HepG2 (cell line): Measurements from ENCODE around the gene SYCE1L. TPM values are rescaled to one million over a fixed set of nuclear protein-coding genes. Genes with fewer than 3 reads are reported as not detected.

Experiments used
- CHD2 ChIP-seq: IDR thresholded peaks from 2 replicates; pipeline ENCODE4 v1.6.1; 2011; ENCODE audit warnings: low read depth, low read length, improper control_type of control experiment
- KAT7 ChIP-seq: IDR thresholded peaks from 2 replicates; pipeline ENCODE4 v1.6.1; 2018; ENCODE audit warnings: borderline replicate concordance, missing compliant biosample characterization
- KDM5B ChIP-seq: sonication (generic); formaldehyde crosslinking; IDR thresholded peaks from 2 replicates; pipeline ENCODE4 v1.4.0; 2020; ENCODE audit warnings: missing genetic modification reagents, mild to moderate bottlenecking, borderline replicate concordance
- MIXL1 ChIP-seq: IDR thresholded peaks from 2 replicates; pipeline ENCODE4 v1.6.1; 2016
- MXI1 ChIP-seq: IDR thresholded peaks from 3 replicates; pipeline ENCODE4 v1.6.1; 2012; ENCODE audit warnings: low read depth, low read length, inconsistent platforms, borderline replicate concordance
- NCOA1 ChIP-seq: sonication (generic); formaldehyde crosslinking; IDR thresholded peaks from 2 replicates; pipeline ENCODE4 v1.9.0; 2021; ENCODE audit warnings: missing genetic modification reagents
- NCOA5 ChIP-seq: sonication (generic); formaldehyde crosslinking; IDR thresholded peaks from 2 replicates; pipeline ENCODE4 v1.4.0; 2020; ENCODE audit warnings: missing genetic modification reagents
- PITX1 ChIP-seq: sonication (generic); formaldehyde crosslinking; IDR thresholded peaks from 2 replicates; pipeline ENCODE4 v1.5.1; 2020; ENCODE audit warnings: mild to moderate bottlenecking, missing genetic modification reagents
- PRPF4 ChIP-seq: fragments of 200-400 bp; formaldehyde crosslinking; IDR thresholded peaks from 2 replicates; pipeline ENCODE4 v1.6.1; 2016; ENCODE audit warnings: low read length, low read depth; ENCODE audit not compliant: poor library complexity, severe bottlenecking
- SPEN ChIP-seq: sonication (generic); formaldehyde crosslinking; IDR thresholded peaks from 2 replicates; pipeline ENCODE4 v1.5.1; 2020; ENCODE audit warnings: low read depth, mild to moderate bottlenecking, missing genetic modification reagents
- STAG1 ChIP-seq: sonication (generic); formaldehyde crosslinking; IDR thresholded peaks from 2 replicates; pipeline ENCODE4 v1.4.0; 2020; ENCODE audit warnings: missing genetic modification reagents
- ZBTB7A ChIP-seq: sonication (generic); formaldehyde crosslinking; IDR thresholded peaks from 2 replicates; pipeline ENCODE4 v1.8.0; 2022; ENCODE audit warnings: mild to moderate bottlenecking, missing genetic modification reagents
- ZEB1 ChIP-seq: IDR thresholded peaks from 2 replicates; pipeline ENCODE4 v1.6.1; 2012; ENCODE audit warnings: mild to moderate bottlenecking, low read depth, inconsistent platforms; ENCODE audit not compliant: insufficient replicate concordance
- ZFAT ChIP-seq: sonication (generic); formaldehyde crosslinking; conservative IDR thresholded peaks from 2 replicates; pipeline ENCODE4 v1.8.1; 2023; ENCODE audit warnings: missing genetic modification reagents, inconsistent platforms
- ZFP37 ChIP-seq: sonication (generic); formaldehyde crosslinking; IDR thresholded peaks from 2 replicates; pipeline ENCODE4 v1.4.0; 2020; ENCODE audit warnings: missing genetic modification reagents, borderline replicate concordance
- ZFP90 ChIP-seq: sonication (generic); formaldehyde crosslinking; IDR thresholded peaks from 2 replicates; pipeline ENCODE4 v1.8.0; 2022; ENCODE audit warnings: missing genetic modification reagents, mild to moderate bottlenecking, inconsistent platforms, borderline replicate concordance
- ZKSCAN8 ChIP-seq: IDR thresholded peaks from 2 replicates; pipeline ENCODE4 v1.6.1; 2016; ENCODE audit warnings: borderline replicate concordance, missing genetic modification reagents, missing compliant biosample characterization
- ZNF333 ChIP-seq: sonication (generic); formaldehyde crosslinking; IDR thresholded peaks from 2 replicates; pipeline ENCODE4 v1.4.0; 2020; ENCODE audit warnings: mild to moderate bottlenecking, missing genetic modification reagents, borderline replicate concordance
- ZNF563 ChIP-seq: sonication (generic); formaldehyde crosslinking; IDR thresholded peaks from 2 replicates; pipeline ENCODE4 v1.8.0; 2022; ENCODE audit warnings: mild to moderate bottlenecking, moderate library complexity, missing genetic modification reagents
- ZNF670 ChIP-seq: sonication (generic); formaldehyde crosslinking; IDR thresholded peaks from 2 replicates; pipeline ENCODE4 v1.8.0; 2022; ENCODE audit warnings: mild to moderate bottlenecking, missing genetic modification reagents, borderline replicate concordance
- ZNF7 ChIP-seq: IDR thresholded peaks from 2 replicates; pipeline ENCODE4 v1.6.1; 2016; ENCODE audit warnings: missing biosample characterization, missing genetic modification reagents
- ZNF850 ChIP-seq: sonication (generic); formaldehyde crosslinking; conservative IDR thresholded peaks from 2 replicates; pipeline ENCODE4 v1.9.0; 2021; ENCODE audit warnings: mild to moderate bottlenecking, missing genetic modification reagents
- ZNF878 ChIP-seq: sonication (generic); formaldehyde crosslinking; IDR thresholded peaks from 2 replicates; pipeline ENCODE4 v1.8.1; 2023; ENCODE audit warnings: mild to moderate bottlenecking, missing genetic modification reagents, moderate library complexity
- ZSCAN20 ChIP-seq: sonication (generic); formaldehyde crosslinking; IDR thresholded peaks from 2 replicates; pipeline ENCODE4 v1.4.0; 2020; ENCODE audit warnings: missing genetic modification reagents, mild to moderate bottlenecking, borderline replicate concordance
- polyA plus RNA-seq, 8 experiments: library from polyadenylated mRNA; depleted of rRNA in 3 of 8; stranded (reverse) in 7 of 8; unstranded in 1 of 8; fragments of >200 nt; fragmentation: Illumina TruSeq in 4 of 8; extraction: Trizol in 4 of 8; gene quantifications; 2 replicates each; pipeline versions ENCODE4 v1.2.1 to v1.2.3, GENCODE V29; 2011 to 2016; ENCODE audit warnings: low read depth in 4 of 8, missing spikeins in 1 of 8, mixed read lengths in 1 of 8; ENCODE audit not compliant: insufficient read depth in 1 of 8
- total RNA-seq, 5 experiments: library from RNA; depleted of rRNA; stranded (reverse); fragments of >200 nt; fragmentation: Illumina TruSeq; extraction: Trizol; gene quantifications; 2 replicates each; pipeline ENCODE4 v1.2.3, GENCODE V29; 2016; ENCODE audit warnings: low read depth in 1 of 5
- TF ChIP-seq, protein P1 (sequence below): sonication (generic); formaldehyde crosslinking; IDR thresholded peaks from 2 replicates; pipeline ENCODE4 v1.5.0; 2020; ENCODE audit warnings: mild to moderate bottlenecking, missing genetic modification reagents, borderline replicate concordance
- TF ChIP-seq, protein P2 (sequence below): fragments of 450-650 bp; IDR thresholded peaks from 2 replicates; pipeline ENCODE4 v1.6.1; 2016
- TF ChIP-seq, protein P3 (sequence below): sonication (generic); formaldehyde crosslinking; IDR thresholded peaks from 2 replicates; pipeline ENCODE4 v1.4.0; 2020; ENCODE audit warnings: missing genetic modification reagents

SYCE1L gene
- total and polyA plus RNA-seq, 2 of the 13 experiments (the other 11 are each of a cell fraction or from before 2014, with no cell fraction given): 0.22 TPM; not detected in 1

DNA sequence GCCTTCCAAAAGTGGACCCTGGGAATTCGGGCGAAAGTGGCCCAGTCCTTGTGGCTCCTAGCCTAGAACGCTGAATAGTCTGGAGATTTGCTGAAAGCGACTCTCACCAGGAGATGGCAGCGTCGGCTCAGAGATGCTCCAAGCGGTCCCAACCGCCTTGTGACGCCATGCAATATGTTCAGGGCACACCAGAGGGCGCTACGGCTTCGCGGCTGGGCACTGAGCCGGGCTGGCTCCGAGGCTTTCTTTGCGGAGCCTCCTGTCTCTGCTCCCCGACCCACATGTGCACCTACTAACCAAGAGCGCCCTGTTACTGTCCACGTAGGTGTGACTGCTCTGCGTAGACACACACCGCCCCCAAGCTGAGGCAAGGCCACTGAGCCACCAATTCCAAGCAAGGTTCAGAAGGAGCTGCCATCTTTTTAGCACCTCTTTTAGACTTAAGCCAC lies 36.9 kb downstream of the SYCE1L start (continued):
- TF ChIP-seq ZNF850 (CRISPR knock-in tag): 0 out of 2 replicates have a peak, but pooled peaks have one; percentile 6
- no peak for TF ChIP-seq KAT7 (CRISPR knock-in tag)
- no peak for TF ChIP-seq ZNF878 (CRISPR knock-in tag)
- TF ChIP-seq ZKSCAN8: no peak
- peak; percentile 100 for TF ChIP-seq STAG1 (CRISPR knock-in tag)
- no peak for TF ChIP-seq ZEB1
- TF ChIP-seq, protein P1, sequence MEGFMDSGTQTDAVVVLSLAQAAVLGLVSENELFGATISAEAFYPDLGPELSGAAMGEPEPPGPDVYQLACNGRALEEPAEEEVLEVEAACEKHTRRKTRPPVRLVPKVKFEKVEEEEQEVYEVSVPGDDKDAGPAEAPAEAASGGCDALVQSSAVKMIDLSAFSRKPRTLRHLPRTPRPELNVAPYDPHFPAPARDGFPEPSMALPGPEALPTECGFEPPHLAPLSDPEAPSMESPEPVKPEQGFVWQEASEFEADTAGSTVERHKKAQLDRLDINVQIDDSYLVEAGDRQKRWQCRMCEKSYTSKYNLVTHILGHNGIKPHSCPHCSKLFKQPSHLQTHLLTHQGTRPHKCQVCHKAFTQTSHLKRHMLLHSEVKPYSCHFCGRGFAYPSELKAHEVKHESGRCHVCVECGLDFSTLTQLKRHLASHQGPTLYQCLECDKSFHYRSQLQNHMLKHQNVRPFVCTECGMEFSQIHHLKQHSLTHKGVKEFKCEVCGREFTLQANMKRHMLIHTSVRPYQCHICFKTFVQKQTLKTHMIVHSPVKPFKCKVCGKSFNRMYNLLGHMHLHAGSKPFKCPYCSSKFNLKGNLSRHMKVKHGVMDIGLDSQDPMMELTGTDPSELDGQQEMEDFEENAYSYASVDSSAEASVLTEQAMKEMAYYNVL: peak; percentile 68; the same call in 1 of the 2 replicates
- TF ChIP-seq SPEN (CRISPR knock-in tag): peak; percentile 49; the same call in 1 of the 2 replicates
- TF ChIP-seq, protein P2, sequence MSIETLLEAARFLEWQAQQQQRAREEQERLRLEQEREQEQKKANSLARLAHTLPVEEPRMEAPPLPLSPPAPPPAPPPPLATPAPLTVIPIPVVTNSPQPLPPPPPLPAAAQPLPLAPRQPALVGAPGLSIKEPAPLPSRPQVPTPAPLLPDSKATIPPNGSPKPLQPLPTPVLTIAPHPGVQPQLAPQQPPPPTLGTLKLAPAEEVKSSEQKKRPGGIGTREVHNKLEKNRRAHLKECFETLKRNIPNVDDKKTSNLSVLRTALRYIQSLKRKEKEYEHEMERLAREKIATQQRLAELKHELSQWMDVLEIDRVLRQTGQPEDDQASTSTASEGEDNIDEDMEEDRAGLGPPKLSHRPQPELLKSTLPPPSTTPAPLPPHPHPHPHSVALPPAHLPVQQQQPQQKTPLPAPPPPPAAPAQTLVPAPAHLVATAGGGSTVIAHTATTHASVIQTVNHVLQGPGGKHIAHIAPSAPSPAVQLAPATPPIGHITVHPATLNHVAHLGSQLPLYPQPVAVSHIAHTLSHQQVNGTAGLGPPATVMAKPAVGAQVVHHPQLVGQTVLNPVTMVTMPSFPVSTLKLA: no peak
- TF ChIP-seq CHD2: 0 out of 2 replicates have a peak, but pooled peaks have one; percentile 20
- peak; percentile 76; the same call in 1 of the 2 replicates for TF ChIP-seq ZFP37 (CRISPR knock-in tag)
- TF ChIP-seq NCOA1 (CRISPR knock-in tag): 0 out of 2 replicates have a peak, but pooled peaks have one; percentile 38
- TF ChIP-seq MXI1: peak; percentile 65; the same call in 1 of the 3 replicates
- TF ChIP-seq ZNF333: peak; percentile 77; the same call in 1 of the 2 replicates
- TF ChIP-seq ZSCAN20 (CRISPR knock-in tag): no peak
- TF ChIP-seq ZNF7 (CRISPR knock-in tag): no peak
- 0 out of 2 replicates have a peak, but pooled peaks have one; percentile 30 for TF ChIP-seq ZBTB7A (CRISPR knock-in tag)
- TF ChIP-seq, protein P3, sequence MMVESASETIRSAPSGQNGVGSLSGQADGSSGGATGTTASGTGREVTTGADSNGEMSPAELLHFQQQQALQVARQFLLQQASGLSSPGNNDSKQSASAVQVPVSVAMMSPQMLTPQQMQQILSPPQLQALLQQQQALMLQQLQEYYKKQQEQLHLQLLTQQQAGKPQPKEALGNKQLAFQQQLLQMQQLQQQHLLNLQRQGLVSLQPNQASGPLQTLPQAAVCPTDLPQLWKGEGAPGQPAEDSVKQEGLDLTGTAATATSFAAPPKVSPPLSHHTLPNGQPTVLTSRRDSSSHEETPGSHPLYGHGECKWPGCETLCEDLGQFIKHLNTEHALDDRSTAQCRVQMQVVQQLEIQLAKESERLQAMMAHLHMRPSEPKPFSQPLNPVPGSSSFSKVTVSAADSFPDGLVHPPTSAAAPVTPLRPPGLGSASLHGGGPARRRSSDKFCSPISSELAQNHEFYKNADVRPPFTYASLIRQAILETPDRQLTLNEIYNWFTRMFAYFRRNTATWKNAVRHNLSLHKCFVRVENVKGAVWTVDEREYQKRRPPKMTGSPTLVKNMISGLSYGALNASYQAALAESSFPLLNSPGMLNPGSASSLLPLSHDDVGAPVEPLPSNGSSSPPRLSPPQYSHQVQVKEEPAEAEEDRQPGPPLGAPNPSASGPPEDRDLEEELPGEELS: peak; percentile 46; the same call in 1 of the 2 replicates
- TF ChIP-seq ZFP90 (CRISPR knock-in tag): peak; percentile 88
- no peak for TF ChIP-seq NCOA5 (CRISPR knock-in tag)
- TF ChIP-seq MIXL1: peak; percentile 86
- TF ChIP-seq ZFAT: no peak
- TF ChIP-seq PITX1: peak; percentile 59; the same call in 1 of the 2 replicates
- TF ChIP-seq PRPF4: no peak
- no peak for TF ChIP-seq ZNF563 (CRISPR knock-in tag)
- no peak; the same call in 1 of the 2 replicates for TF ChIP-seq ZNF670 (CRISPR knock-in tag)
- TF ChIP-seq KDM5B: peak; percentile 88; the same call in 1 of the 2 replicates
